Activated T-cell treated with anti-CD3 and anti-CD28 coated beads, Interleukin-2, amount 50 U/mL, for 72 hours (primary cell): ENCODE results near the gene KRTAP4-7. TPM values are rescaled to one million over a fixed set of nuclear protein-coding genes. Genes with fewer than 3 reads are reported as not detected.
"Not testable (repeated sequence)": the region's sequence is repeated elsewhere in the genome, so short reads cannot be mapped to it uniquely, and the experiment has no call there.

Experiments
- ATAC-seq, 2 donors: fragments of 150-1000 bp; cut with Tn5 transposase; replicated peaks in 1 of 2; 2 replicates each; pipeline ENCODE4 v1.10.0; 2021; ENCODE audit warnings: moderate library complexity in 2 of 2, mild to moderate bottlenecking in 1 of 2
- DNase-seq, 2 donors: peaks; one replicate each; pipeline ENCODE4 v3.0.0; 2021 to 2022; ENCODE audit warnings: mixed read lengths in 1 of 2
- H3K27ac Mint-ChIP-seq: one replicate; pipeline ENCODE4 v1.8.0; 2022; ENCODE audit warnings: mild to moderate bottlenecking, moderate library complexity, mixed read lengths
- H3K27me3 Mint-ChIP-seq: one replicate; pipeline ENCODE4 v1.8.0; 2022; ENCODE audit warnings: low read depth, mixed read lengths
- H3K36me3 Mint-ChIP-seq, 2 donors: one replicate each; pipeline ENCODE4 v1.8.0; 2022; ENCODE audit warnings: mixed read lengths in 2 of 2, mild to moderate bottlenecking in 1 of 2; ENCODE audit not compliant: insufficient read depth in 2 of 2
- H3K4me1 Mint-ChIP-seq: one replicate; pipeline ENCODE4 v1.8.0; 2022; ENCODE audit warnings: low read depth, mixed read lengths
- H3K4me3 Mint-ChIP-seq, 2 donors: one replicate each; pipeline ENCODE4 v1.8.0; 2022; ENCODE audit warnings: mild to moderate bottlenecking in 2 of 2, mixed read lengths in 2 of 2, moderate library complexity in 2 of 2
- H3K9me3 Mint-ChIP-seq, 2 donors: one replicate each; pipeline ENCODE4 v1.8.0; 2022; ENCODE audit warnings: mixed read lengths in 2 of 2
- total RNA-seq, 2 donors: library from RNA; stranded (reverse); gene quantifications; one replicate each; pipeline ENCODE4 v1.2.3, GENCODE V29; 2022

The KRTAP4-7 gene
- total RNA-seq, 2 donors from 2014 or later, result not detected

GRCh38 chr17:41107941-41108450, 24.0 kb downstream of the KRTAP4-7 start:
- Mint-ChIP-seq H3K4me3 (peak overlapping the region in 1 of 2 donors; percentile 8), H3K4me1 (no peaks in the 10 kb centered on the region), H3K27ac (no peak overlapping the region), H3K36me3 (peaks cover 0 to 6% of the 10 kb centered on the region in 2 donors), H3K9me3 (peaks cover 0 to under 1% of the 10 kb centered on the region in 2 donors), H3K27me3 (peaks cover 6% of the 10 kb centered on the region)
- DNase-seq (no peak), ATAC-seq (no peak)

DNA sequence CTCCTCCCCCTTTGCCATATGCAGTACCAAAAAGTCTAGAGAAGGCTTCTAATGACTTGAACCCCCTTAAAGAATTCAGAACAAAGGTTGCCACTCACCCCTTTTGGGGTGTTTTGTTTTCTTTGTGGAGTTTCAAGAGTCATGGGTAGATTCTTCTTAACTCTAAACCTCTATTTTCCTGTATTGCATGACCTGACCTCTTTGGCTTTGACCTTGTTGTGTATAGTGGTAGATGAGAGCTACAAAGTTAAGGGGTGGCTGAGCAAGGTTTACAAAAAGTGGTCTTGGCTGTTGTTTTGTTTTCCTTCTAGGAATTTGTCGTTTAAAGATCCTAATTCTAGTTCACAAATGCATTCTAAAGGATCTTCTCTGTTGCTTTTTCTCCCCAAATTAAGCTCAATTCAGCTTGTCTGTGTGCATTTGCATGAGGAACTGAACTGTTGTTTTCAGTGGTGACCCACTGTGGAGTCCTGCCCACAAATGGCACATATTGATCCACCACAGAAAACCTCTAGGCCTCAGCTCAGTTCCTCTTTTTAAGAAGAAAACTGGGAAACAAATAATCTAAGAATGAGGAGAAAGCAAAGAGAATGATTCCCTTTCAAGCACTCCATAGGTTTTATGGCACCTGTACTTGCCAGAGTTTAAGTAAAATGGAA, 24.9 kb downstream of the KRTAP4-7 start:
- H3K4me1 Mint-ChIP-seq, ATAC-seq, H3K36me3 Mint-ChIP-seq, H3K27me3 Mint-ChIP-seq, H3K9me3 Mint-ChIP-seq, DNase-seq, H3K27ac Mint-ChIP-seq: not testable (repeated sequence)
- peak overlapping the region in 1 of 2 donors; percentile 8 for H3K4me3 Mint-ChIP-seq

DNA sequence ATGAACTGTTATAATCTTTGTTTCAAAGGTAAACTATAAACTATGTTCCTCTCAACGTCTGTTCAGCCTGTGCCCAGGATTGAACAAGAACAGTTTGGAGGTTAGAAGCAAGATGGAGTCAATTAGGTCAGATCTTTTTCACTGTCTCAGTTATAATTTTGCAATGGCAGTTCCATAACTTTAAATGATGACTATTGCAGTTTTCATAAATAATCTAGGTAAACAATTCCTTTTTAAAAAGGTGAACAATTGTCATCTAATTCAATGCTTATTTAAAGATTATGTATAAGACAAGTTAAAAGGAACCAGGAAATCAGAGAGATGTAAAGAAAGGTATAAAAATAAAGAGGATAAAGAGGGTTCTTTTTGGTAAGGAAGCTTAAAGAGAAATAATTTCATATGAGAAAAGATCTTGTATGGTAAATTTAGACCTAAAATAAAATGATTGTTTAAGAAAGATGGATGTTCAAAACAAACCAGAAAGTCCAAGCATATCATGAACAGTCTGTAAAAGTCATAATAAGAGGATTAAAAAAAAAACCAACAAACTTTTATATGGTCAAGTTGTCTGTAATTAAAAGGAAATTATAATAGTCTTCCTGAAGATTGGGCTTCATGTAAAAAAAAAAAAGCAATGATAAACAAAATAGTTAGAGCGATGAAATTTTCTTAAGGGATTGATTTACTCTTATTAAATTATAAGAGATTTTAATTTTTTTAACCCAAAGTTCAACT, 27.4 kb downstream of the KRTAP4-7 start:
- Mint-ChIP-seq H3K4me3 (no peak overlapping the region), H3K9me3 (peaks cover 0 to 2% of the 10 kb centered on the region in 2 donors), H3K27ac (no peak overlapping the region), H3K36me3 (peaks cover 0 to 7% of the 10 kb centered on the region in 2 donors), H3K4me1 (no peaks in the 10 kb centered on the region), H3K27me3 (peaks cover under 1% of the 10 kb centered on the region)
- ATAC-seq (no peak), DNase-seq (no peak)

GRCh38 chr17:41116297-41116696, 32.3 kb downstream of the KRTAP4-7 start:
- ATAC-seq (no peak), DNase-seq (no peak)
- Mint-ChIP-seq H3K27me3 (no peaks in the 10 kb centered on the region), H3K9me3 (peaks cover 0 to 2% of the 10 kb centered on the region in 2 donors), H3K4me1 (peaks cover 12% of the 10 kb centered on the region), H3K36me3 (peaks cover 0 to 4% of the 10 kb centered on the region in 2 donors), H3K4me3 (no peak overlapping the region), H3K27ac (no peak overlapping the region)

DNA sequence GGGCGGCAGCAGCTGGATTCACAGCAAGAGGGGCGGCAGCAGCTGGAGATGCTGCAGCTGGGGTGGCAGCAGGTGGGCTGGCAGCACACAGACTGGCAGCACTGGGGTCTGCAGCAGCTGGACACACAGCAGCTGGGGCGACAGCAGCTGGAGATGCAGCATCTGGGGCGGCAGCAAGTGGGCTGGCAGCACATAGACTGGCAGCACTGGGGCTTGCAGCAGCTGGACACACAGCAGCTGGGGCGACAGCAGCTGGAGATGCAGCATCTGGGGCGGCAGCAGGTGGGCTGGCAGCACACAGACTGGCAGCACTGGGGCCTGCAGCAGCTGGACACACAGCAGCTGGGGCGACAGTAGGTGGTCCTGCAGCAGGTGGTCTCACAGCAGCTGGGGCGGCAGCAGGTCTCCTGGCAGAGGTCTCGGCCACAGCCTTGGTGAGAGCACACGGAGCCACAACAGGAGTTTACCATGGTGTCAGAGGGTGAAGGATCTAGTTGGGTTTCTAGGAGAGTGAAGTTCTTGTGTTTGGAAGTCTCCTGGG, 34.0 kb downstream of the KRTAP4-7 start, which contains the start of gene KRTAP4-11:
Gene KRTAP4-11, minus strand, starts transcription at position 528 of the 541 bp plus-strand sequence. Its CDS starts 58 bp downstream, at position 470.
- H3K9me3 Mint-ChIP-seq, H3K36me3 Mint-ChIP-seq, DNase-seq, ATAC-seq, H3K27me3 Mint-ChIP-seq, H3K4me3 Mint-ChIP-seq, H3K27ac Mint-ChIP-seq: not testable (repeated sequence)
- H3K4me1 Mint-ChIP-seq, result peaks cover 13% of the 10 kb centered on the region

DNA sequence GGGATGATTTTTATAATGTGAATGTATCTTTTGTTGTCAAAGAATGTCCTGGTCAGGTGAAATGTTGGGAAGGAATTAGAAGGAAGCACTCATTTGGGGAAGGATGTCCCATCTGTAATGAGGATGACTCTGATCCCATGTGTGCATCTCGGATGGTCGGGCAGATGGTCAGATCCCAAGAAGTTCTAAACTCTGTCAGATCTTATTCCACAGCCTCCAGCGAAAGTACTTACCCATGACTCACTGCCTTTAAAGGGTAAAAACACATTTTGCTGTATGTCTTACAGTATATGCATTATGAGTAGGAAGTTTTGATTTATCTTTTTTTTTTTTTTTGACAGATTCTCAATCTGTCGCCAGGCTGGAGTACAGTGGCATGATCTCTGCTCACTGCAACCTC, 34.8 kb downstream of the KRTAP4-7 start:
- peaks cover 20% of the 10 kb centered on the region for H3K4me1 Mint-ChIP-seq
- ATAC-seq, result no peak
- H3K27me3 Mint-ChIP-seq, result no peaks in the 10 kb centered on the region
- no peak overlapping the region for H3K27ac Mint-ChIP-seq
- peaks cover 2% of the 10 kb centered on the region in 2 donors for H3K9me3 Mint-ChIP-seq
- no peak for DNase-seq
- no peaks in the 10 kb centered on the region for H3K36me3 Mint-ChIP-seq
- H3K4me3 Mint-ChIP-seq, result no peak overlapping the region

DNA sequence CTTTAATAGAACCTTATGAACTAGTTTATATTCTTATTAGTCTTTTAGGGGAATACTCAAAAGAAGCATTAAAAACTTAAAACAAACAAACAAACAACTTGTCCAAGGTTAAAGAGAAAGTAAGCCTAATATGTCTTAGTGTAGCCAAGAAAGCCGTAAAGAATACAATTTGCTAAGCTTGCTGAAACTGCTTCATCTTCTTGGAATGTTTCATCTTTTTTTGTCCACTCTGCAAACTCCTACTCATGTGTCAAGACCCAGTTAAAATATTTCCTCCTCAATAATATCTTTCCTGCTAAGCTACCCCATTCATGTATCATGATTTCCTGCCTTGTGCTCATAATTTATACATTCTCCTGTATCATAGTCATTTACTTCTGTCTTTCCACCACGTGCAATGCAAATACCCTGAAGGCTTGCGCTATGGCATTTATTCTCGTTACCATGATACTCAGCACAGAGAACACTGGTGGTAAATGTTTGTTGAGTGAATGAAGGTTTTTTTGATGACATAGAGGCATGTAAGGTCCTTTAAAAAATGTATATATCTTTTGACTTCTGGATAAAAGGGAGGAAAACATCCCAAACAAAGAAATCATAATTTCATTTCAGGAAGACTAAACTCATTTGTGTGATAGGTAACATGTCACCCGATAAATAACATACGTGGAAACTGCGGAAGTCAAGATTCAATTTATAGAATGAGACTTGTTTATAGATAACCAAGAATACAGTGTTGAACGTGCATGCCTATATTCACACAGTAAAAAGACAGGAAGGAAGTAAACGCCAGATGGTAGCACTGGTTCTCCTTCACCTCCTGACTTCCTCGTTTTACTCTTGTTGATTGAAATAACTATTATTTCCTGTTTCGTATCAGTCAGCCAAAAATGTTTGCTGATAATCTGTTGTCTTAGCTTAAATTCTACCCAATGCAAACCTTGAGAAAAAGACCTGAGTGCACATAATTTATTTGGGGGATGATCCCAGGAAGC, 36.0 kb downstream of the KRTAP4-7 start:
- peak overlapping the region; percentile 83 for H3K27ac Mint-ChIP-seq
- peak overlapping the region; percentile 45 to 57 for H3K4me3 Mint-ChIP-seq
- H3K36me3 Mint-ChIP-seq, H3K9me3 Mint-ChIP-seq, H3K27me3 Mint-ChIP-seq, ATAC-seq, DNase-seq: not testable (repeated sequence)
- peaks cover 27% of the 10 kb centered on the region for H3K4me1 Mint-ChIP-seq

DNA sequence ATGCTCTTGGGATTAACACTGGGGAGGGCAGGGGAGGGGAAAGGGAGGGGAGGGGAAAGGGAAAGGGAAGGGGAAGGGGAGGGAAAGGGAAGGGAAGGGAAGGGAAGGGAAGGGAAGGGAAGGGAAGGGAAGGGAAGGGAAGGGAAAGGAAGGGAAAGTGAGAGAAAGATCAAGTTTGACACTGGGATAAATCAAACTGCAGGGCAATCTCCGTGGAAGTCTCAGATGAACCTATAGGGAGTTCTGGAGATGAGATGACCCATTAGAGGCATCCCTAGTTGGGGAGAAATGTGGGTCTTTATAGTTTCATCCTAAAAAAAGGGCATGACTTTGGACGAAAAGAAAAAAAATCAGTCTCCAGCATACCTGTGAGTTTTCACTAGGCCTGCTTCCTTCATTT, 37.8 kb downstream of the KRTAP4-7 start:
- no peak overlapping the region for H3K27ac Mint-ChIP-seq
- H3K27me3 Mint-ChIP-seq, result no peaks in the 10 kb centered on the region
- DNase-seq, result no peak
- H3K4me1 Mint-ChIP-seq, result peaks cover 33% of the 10 kb centered on the region
- no peaks in the 10 kb centered on the region for H3K36me3 Mint-ChIP-seq
- H3K4me3 Mint-ChIP-seq, result no peak overlapping the region
- ATAC-seq, result no peak
- H3K9me3 Mint-ChIP-seq, result peaks cover 2% of the 10 kb centered on the region in 2 donors

- H3K9me3 Mint-ChIP-seq, H3K27ac Mint-ChIP-seq, H3K27me3 Mint-ChIP-seq, H3K36me3 Mint-ChIP-seq, ATAC-seq, DNase-seq: not testable (repeated sequence)
- H3K4me1 Mint-ChIP-seq, result peaks cover 33% of the 10 kb centered on the region
- peak overlapping the region; percentile 2 to 18 for H3K4me3 Mint-ChIP-seq
Measured at GRCh38 chr17:41123292-41123990, 39.5 kb downstream of the KRTAP4-7 start.

DNA sequence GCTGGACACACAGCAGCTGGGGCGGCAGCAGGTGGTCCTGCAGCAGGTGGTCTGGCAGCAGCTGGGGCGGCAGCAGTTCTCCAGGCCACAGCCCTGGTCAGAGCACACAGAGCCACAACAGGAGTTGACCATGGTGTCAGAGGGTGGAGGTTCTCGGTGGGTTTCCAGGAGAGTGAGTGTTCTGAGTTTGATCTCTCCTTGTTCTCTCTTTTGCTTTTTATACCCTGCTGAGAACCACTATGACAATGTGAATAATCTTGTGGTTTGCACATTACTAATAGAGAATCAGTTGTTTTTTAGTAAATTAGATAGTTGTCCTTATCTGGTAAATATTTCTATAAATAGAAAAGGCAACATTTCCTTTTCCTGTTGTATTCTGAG, 40.0 kb downstream of the KRTAP4-7 start, which contains the start of gene KRTAP4-12:
Gene KRTAP4-12, minus strand, starts transcription at position 192 of the 381 bp plus-strand sequence. Its CDS starts 60 bp downstream, at position 132.
- H3K36me3 Mint-ChIP-seq, H3K27me3 Mint-ChIP-seq, H3K9me3 Mint-ChIP-seq, H3K27ac Mint-ChIP-seq, DNase-seq, ATAC-seq: not testable (repeated sequence)
- Mint-ChIP-seq H3K4me3 (peak within 1 kb of the TSS; percentile 2 to 18), H3K4me1 (peaks cover 33% of the 10 kb centered on the region)

DNA sequence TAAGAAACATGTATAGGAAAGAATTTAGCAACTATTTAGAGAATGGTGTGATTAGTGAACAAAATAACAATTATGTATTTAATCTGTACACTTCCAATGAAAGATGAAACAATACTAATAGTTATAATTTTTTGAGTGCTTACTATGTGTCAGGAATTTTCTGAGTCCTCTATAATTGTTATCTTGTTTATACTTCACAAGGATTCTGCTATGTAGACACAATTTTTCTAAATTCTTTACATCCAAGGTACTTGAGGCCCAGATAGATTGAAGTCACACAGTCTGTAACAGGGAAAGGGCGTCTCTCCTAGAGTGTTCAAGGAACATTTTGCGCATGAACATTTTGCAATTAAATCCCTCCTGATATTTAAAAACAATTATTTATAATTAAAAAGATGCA, 41.1 kb downstream of the KRTAP4-7 start:
- Mint-ChIP-seq H3K9me3 (peaks cover 2% of the 10 kb centered on the region in 2 donors), H3K27ac (no peak overlapping the region), H3K27me3 (no peaks in the 10 kb centered on the region), H3K4me1 (peaks cover 33% of the 10 kb centered on the region), H3K36me3 (no peaks in the 10 kb centered on the region), H3K4me3 (no peak overlapping the region)
- DNase-seq (no peak), ATAC-seq (no peak)

DNA sequence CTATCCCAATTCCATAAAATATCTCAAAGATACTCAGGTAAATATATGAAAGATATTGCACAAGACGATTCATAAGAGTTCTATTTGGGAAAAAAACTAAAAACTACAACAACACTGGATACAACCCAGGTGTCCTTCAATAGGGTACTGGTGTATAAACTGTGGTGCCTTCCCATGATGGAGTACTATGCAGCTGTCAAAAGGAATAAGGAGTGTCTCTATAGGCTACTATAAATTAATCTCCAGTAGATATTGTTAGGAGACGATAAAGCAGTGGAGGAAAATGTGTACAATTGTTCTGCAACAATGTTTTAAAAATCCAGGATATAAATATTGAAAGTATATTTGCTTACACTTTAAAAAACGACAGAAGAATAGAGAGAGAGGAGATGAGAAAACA, 42.5 kb downstream of the KRTAP4-7 start:
- no peaks in the 10 kb centered on the region for H3K36me3 Mint-ChIP-seq
- H3K9me3 Mint-ChIP-seq, result peaks cover 2% of the 10 kb centered on the region in 2 donors
- H3K4me3 Mint-ChIP-seq, result no peak overlapping the region
- H3K4me1 Mint-ChIP-seq, result peaks cover 31% of the 10 kb centered on the region
- ATAC-seq (no peak), DNase-seq (no peak)
- H3K27me3 Mint-ChIP-seq, result no peaks in the 10 kb centered on the region
- no peak overlapping the region for H3K27ac Mint-ChIP-seq
